Activated CD4-positive, alpha-beta T cell treated with anti-CD3 and anti-CD28 coated beads, Interleukin-2, amount 50 U/mL, for 24 hours (primary cell): ENCODE measurements around the gene PRKAB2.
"Not testable (repeated sequence)": the region's sequence is repeated elsewhere in the genome, so short reads cannot be mapped to it uniquely, and the experiment has no call there.

Experiments
- DNase-seq, 2 donors: peaks; one replicate each; pipeline ENCODE4 v3.0.0-alpha.2; 2020; ENCODE audit warnings: low read depth in 1 of 2, low spot score in 1 of 2

PRKAB2 gene

GRCh38 chr1:147177611-147178380 is 5.5 kb upstream of the PRKAB2 start:
- no peak for DNase-seq

GRCh38 chr1:147171399-147172167 is 687 bp downstream of the PRKAB2 start:
- no peak for DNase-seq

DNA sequence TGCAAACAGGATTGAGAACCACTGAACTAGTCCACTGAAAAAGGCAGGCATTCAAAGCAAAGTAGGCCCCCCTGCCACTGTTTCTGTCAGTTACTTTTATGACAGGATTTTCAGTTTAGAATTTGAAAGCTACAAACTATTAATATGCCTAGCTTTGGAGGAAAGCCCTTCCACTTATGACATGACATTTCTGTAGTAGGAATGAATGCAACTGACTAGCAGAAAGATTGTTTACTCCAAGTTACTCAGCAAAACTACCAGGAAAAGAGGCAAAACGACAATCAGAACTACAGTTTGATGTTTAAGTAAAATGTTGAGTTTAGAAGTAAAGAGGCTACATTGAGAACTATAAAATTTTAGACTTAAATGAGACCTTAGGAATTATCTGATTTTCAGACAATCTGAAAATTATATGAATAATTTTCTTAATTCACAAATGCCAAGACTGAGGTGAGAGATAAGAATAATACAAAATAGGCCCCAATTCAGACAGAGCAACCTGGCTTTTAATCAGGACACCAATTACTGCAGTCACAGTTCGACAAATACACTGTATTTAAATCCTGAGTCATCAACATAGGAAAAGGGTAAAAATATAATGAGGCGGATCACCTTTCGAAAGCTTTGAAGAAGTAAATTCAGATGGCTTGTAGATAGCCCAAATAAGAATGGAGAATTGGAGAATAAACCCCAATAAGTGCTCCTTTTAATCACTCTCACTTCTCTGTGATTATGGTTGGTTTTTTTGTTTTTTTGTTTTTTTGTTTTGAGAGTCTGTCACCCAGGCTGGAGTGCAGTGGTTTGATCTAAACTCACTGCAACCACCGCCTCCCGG is 2.2 kb downstream of the PRKAB2 start:
- no peak for DNase-seq

DNA sequence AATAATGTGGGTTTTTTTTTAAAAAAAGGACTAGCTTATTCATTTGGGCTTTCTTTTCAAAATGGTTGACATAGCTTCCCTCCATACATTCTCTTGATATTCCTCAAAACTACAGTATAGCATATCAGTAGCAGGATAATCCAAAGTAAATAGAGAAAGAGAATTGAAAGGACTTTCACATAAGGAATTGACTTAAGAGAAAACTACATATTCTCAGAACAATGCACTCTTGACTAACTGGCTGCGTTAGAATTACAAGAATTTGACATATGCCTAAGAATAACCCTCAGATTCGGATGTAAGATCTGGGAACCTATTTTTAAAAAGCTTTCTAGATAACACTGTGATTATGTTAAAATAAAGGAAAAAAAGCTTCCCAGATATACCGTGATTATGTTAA is 3.1 kb downstream of the PRKAB2 start:
- DNase-seq: no peak

DNA sequence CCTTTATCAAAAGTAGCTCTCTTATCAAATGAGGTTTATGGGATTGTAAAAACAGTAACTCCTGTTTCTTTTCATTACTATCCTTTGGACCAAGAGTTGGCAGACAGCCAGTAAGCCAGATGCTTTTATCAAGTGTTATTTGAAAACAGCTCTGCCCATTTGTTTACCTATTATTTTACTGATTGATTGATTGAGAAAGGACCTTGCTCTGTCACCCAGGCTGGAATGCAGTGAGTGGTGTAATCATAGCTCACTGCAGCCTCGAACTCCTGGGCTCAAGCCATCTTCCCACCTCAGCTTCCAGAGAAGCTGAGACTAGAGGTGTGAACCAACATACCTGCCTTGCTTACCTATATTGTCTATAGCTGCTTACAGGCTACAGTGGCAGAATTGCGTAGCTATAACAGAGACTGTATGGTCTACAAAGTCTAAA is 3.6 kb downstream of the PRKAB2 start:
- no peak for DNase-seq

GRCh38 chr1:147167365-147167764 is 4.9 kb downstream of the PRKAB2 start:
- DNase-seq: no peak

- DNase-seq: no peak
Observed at GRCh38 chr1:147163019-147163418, 9.3 kb downstream of the PRKAB2 start.

GRCh38 chr1:147162093-147162492 is 10.2 kb downstream of the PRKAB2 start:
- no peak for DNase-seq

- not testable (repeated sequence) for DNase-seq
Observed at GRCh38 chr1:147157116-147157515, 15.2 kb downstream of the PRKAB2 start.

- DNase-seq: no peak
Observed at GRCh38 chr1:147156642-147157041, 15.6 kb downstream of the PRKAB2 start.

DNA sequence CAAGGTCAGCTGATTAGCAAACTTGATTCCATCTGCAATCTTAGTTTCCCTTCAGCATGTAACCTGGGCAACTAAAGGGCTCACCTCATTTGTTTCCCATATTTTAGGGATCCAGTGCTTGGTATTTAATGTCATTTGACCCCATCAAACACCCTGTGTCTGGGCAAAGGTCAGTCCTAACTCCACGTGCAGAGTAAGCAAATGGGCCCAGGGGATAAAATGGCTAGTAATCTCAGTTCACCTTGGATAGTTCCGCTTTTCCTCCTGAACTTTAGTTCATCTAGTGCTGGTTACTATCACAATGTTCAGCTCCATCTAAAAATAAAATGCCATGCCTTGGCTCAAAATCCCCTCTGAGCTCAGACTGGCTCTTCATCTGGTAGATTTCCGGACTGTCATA is 19.5 kb downstream of the PRKAB2 start:
- DNase-seq: no peak

DNA sequence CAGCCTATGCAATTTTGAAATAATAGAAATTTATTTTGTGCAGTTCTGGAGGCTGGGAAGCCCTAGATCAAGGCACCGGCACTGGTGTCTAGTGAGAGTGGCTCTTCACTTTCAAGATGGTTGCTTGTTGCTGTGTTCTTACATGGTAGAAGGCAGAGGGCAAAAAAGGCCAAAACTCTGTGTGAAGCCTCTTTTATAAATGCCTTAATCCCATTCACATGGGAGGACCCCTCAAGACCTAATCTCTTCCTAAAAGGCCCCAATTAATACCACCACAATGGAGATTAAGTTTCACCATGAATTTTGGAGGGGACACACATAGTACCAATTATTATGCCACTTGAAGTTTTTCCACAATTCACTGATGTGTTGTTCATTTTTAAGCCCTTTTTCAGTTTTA is 21.0 kb downstream of the PRKAB2 start:
- DNase-seq: no peak

DNA sequence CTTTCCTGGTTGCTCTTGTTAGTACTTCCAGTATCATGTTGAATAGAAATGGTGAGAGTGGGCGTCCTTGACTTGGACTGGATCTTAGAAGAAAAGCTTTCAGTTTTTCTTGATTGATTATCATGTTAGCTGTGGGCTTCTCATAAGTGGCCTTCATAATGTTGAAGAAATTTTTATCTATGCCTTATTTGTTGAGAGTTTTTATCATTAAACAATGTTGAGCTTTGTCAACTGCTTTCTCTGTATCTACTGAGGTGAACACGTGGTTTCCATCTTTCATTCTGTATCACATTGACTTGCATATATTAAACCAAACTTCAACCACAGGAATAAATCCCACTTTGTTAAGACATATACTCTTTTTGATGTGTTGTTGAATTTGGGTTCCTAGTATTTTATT is 29.4 kb downstream of the PRKAB2 start:
- no peak for DNase-seq

GRCh38 chr1:147130721-147131120 is 41.5 kb downstream of the PRKAB2 start:
- DNase-seq: not testable (repeated sequence)

DNA sequence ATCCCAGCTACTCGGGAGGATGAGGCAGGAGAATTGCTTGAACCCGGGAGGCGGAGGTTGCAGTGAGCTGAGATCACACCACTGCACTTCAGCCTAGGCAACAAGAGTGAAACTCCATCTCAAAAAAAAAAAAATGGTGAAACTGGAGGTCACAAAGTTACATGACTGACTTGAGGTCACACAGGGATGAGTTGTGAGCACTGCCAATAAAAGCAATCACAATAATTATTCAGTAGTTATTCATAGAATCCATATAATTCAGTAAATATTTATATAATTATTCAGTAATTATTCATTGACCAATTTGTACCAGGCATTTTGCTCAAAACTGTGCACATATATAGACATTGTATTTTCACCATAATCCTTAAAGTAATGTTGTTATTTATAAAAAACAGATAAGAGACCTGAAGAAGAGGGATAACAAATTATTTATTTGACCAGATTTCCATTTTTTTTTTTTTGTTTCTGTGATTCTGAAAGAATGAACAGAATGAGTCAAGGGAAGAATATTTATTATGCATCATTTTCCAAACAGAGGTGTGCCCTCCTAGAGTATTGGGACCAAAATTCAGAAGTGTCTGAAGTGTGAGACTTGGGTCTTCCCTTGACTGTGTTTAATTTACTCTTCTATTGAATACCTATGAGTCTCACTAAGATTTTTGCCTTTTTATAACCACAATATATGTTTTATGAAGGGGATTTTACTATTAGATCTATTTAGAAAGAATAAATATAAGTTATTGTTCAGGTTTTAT is 43.0 kb downstream of the PRKAB2 start:
- DNase-seq: no peak

- no peak for DNase-seq
Observed at GRCh38 chr1:147124266-147124665, 48.0 kb downstream of the PRKAB2 start.

DNA sequence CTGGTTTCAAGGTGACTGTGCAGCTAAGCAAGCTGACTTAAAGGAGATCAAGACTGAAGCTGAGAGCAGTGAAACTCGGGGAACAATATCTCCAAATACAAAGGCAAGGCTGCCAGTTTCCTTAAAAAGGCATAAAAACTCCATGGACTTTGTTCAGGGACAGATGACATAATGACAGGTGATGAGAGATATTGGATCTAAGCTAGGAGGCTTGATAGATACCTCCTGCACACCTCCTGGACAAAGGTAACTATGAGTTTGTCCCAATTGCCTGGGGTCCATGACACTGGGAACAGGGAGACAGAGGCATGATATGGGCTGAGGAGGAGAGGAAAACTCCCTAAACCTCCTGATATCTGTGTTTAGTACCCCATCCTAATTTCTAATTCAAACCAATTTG is 55.2 kb downstream of the PRKAB2 start:
- no peak for DNase-seq

- no peak for DNase-seq
Observed at GRCh38 chr1:147115496-147115895, 56.8 kb downstream of the PRKAB2 start.

- DNase-seq: not testable (repeated sequence)
Observed at GRCh38 chr1:147115079-147115478, 57.2 kb downstream of the PRKAB2 start.

DNA sequence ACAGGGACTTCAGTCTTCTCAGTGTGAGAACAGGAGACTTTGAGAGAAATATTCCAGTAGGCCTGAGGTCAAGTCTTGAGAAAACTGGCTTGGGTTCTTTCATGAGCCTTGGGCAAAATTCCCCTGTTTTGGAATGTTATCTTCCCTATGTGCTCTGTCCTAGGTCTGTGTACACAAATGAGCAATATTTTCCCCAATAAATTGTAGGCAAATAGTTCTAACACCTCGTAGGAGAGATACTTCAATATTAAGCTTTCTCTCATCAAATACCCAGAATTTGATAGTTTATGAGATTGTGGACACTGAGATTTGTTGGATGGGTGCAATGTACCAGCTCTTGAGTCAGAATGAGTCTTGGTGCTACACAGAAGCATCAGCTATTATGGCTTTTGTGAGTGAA is 57.9 kb downstream of the PRKAB2 start:
- DNase-seq: not testable (repeated sequence)
